IMR-90 (cell line): ENCODE measurements around the gene IL2RA. TPM values are rescaled to one million over a fixed set of nuclear protein-coding genes. Genes with fewer than 3 reads are reported as not detected.

Experiments
- ATAC-seq: fragments of 200-7000 bp; cut with Tn5 transposase; 2 replicates; pipeline ENCODE4 v1.9.1; 2020; ENCODE audit warnings: low read depth, mild to moderate bottlenecking, moderate library complexity
- BruUV-seq: library from RNA; stranded (reverse); fragments of 400-500 nt; replicated peaks from 2 replicates; lab custom pipeline; 2021; lab: Mats Ljungman, UMichigan
- CTCF ChIA-PET: fragments of 300-600 bp; formaldehyde crosslinking; extraction: SDS; loops from one replicate; lab custom pipeline; 2021; ENCODE audit warnings: antibody characterized with exemption; lab: Yijun Ruan, JAX
- POLR2A ChIA-PET: fragments of 300-600 bp; sonication (Branson Sonifier 250); formaldehyde crosslinking; loops from one replicate; lab custom pipeline; 2022; ENCODE audit warnings: antibody characterized with exemption; ENCODE audit not compliant: unreplicated experiment; lab: Charles Lee
- DNase-seq: peaks from one replicate; pipeline ENCODE4 v3.0.0; 2013
- H2AFZ ChIP-seq: replicated peaks from 2 replicates; pipeline ENCODE3; 2013; ENCODE audit warnings: low read length, mild to moderate bottlenecking; ENCODE audit not compliant: poor library complexity
- H2AK5ac ChIP-seq: 2 replicates; pipeline ENCODE4 v1.6.1; 2013; ENCODE audit warnings: low read depth, low read length, inconsistent platforms
- H2AK9ac ChIP-seq: replicated peaks from 2 replicates; pipeline ENCODE3; 2013; ENCODE audit warnings: mild to moderate bottlenecking, low read depth, low read length, moderate library complexity; ENCODE audit not compliant: poor library complexity
- H2BK120ac ChIP-seq: 2 replicates; pipeline ENCODE4 v1.6.1; 2013; ENCODE audit warnings: low read depth, low read length, inconsistent platforms
- H2BK15ac ChIP-seq: 3 replicates; pipeline ENCODE4 v1.6.1; 2013; ENCODE audit warnings: low read depth, low read length, inconsistent platforms
- H2BK20ac ChIP-seq: 2 replicates; pipeline ENCODE4 v1.6.1; 2013; ENCODE audit warnings: low read depth, mild to moderate bottlenecking, inconsistent platforms, low read length, moderate library complexity
- H2BK5ac ChIP-seq: 2 replicates; pipeline ENCODE4 v1.6.1; 2013; ENCODE audit warnings: mild to moderate bottlenecking, low read depth, low read length, inconsistent platforms; ENCODE audit not compliant: poor library complexity, severe bottlenecking
- H3K14ac ChIP-seq: replicated peaks from 2 replicates; pipeline ENCODE4 v1.6.1; 2013; ENCODE audit warnings: low read depth, low read length, inconsistent platforms
- H3K18ac ChIP-seq: 2 replicates; pipeline ENCODE4 v1.6.1; 2013; ENCODE audit warnings: low read depth, low read length, control low read depth
- H3K23ac ChIP-seq: 2 replicates; pipeline ENCODE4 v1.6.1; 2013; ENCODE audit warnings: low read depth, low read length, inconsistent platforms
- H3K27ac ChIP-seq: 2 replicates; pipeline ENCODE4 v1.5.1; 2013; ENCODE audit warnings: mild to moderate bottlenecking, control low read depth, low read length; ENCODE audit not compliant: insufficient read depth
- H3K27me3 ChIP-seq: 2 replicates; pipeline ENCODE4 v1.6.1; 2013; ENCODE audit warnings: low read length; ENCODE audit not compliant: control insufficient read depth, insufficient read depth
- H3K36me3 ChIP-seq: 2 replicates; pipeline ENCODE4 v1.6.1; 2013; ENCODE audit warnings: low read length, mixed read lengths; ENCODE audit not compliant: control insufficient read depth, insufficient read depth
- H3K4ac ChIP-seq: 2 replicates; pipeline ENCODE4 v1.6.1; 2013; ENCODE audit warnings: low read depth, low read length, inconsistent platforms
- H3K4me1 ChIP-seq: 2 replicates; pipeline ENCODE4 v1.6.1; 2013; ENCODE audit warnings: low read length, mixed read lengths; ENCODE audit not compliant: control insufficient read depth, insufficient read depth
- H3K4me2 ChIP-seq: 2 replicates; pipeline ENCODE4 v1.6.1; 2013; ENCODE audit warnings: low read depth, mild to moderate bottlenecking, control low read depth, low read length, moderate library complexity
- H3K4me3 ChIP-seq: 2 replicates; pipeline ENCODE4 v1.5.1; 2013; ENCODE audit warnings: low read depth, mild to moderate bottlenecking, control low read depth, low read length, moderate library complexity; ENCODE audit not compliant: insufficient read depth
- H3K56ac ChIP-seq: 2 replicates; pipeline ENCODE4 v1.6.1; 2013; ENCODE audit warnings: low read length, inconsistent platforms; ENCODE audit not compliant: insufficient read depth; ENCODE audit errors: extremely low read depth
- H3K79me1 ChIP-seq, 2 experiments: 2 replicates each; pipeline ENCODE4 v1.6.1; 2013; ENCODE audit warnings: low read length in 2 of 2, inconsistent platforms in 1 of 2, low read depth in 1 of 2
- H3K9ac ChIP-seq: 2 replicates; pipeline ENCODE4 v1.6.1; 2013; ENCODE audit warnings: low read depth, low read length, control low read depth
- H3K9me1 ChIP-seq: 2 replicates; pipeline ENCODE4 v1.6.1; 2013; ENCODE audit warnings: low read length, inconsistent platforms; ENCODE audit not compliant: insufficient read depth
- H3K9me3 ChIP-seq: 2 replicates; pipeline ENCODE4 v1.6.1; 2013; ENCODE audit warnings: low read length; ENCODE audit not compliant: control insufficient read depth, insufficient read depth
- H4K20me1 ChIP-seq: 2 replicates; pipeline ENCODE4 v1.6.1; 2013; ENCODE audit warnings: low read length, inconsistent platforms; ENCODE audit not compliant: insufficient read depth
- H4K5ac ChIP-seq: 2 replicates; pipeline ENCODE4 v1.6.1; 2013; ENCODE audit warnings: mild to moderate bottlenecking, low read depth, low read length, control low read depth
- H4K8ac ChIP-seq, 2 experiments: 2 replicates each; pipeline ENCODE4 v1.6.1; 2013; ENCODE audit warnings: low read depth in 2 of 2, low read length in 2 of 2, control low read depth in 1 of 2, inconsistent platforms in 1 of 2
- H4K91ac ChIP-seq: 2 replicates; pipeline ENCODE4 v1.6.1; 2013; ENCODE audit warnings: low read depth, low read length, inconsistent platforms; ENCODE audit not compliant: insufficient read depth
- FOS ChIP-seq: fragments of 150-350 bp; IDR thresholded peaks from 2 replicates; pipeline ENCODE4 v1.6.1; 2016; ENCODE audit warnings: low read depth, low read length
- MAFK ChIP-seq: IDR thresholded peaks from 2 replicates; pipeline ENCODE4 v1.6.1; 2012; ENCODE audit warnings: low read depth, low read length, improper control_type of control experiment
- MAZ ChIP-seq: IDR thresholded peaks from 2 replicates; pipeline ENCODE4 v1.6.1; 2012; ENCODE audit warnings: low read depth, mild to moderate bottlenecking, low read length, improper control_type of control experiment, moderate library complexity, borderline replicate concordance
- POLR2A ChIP-seq: IDR thresholded peaks from 2 replicates; pipeline ENCODE4 v1.6.1; 2012; ENCODE audit warnings: mild to moderate bottlenecking, low read depth, low read length
- RAD21 ChIP-seq: IDR thresholded peaks from 2 replicates; pipeline ENCODE4 v1.6.1; 2012; ENCODE audit warnings: low read length, improper control_type of control experiment
- RFX5 ChIP-seq: IDR thresholded peaks from 2 replicates; pipeline ENCODE4 v1.8.0; 2012; ENCODE audit warnings: low read depth, mild to moderate bottlenecking, low read length, moderate library complexity
- WGBS, 2 experiments: methylation state at CpG; one replicate each; pipeline versions ENCODE4 v1.1.5 to v1.1.7; 2013; ENCODE audit warnings: missing lambda C conversion rate in 2 of 2; ENCODE audit not compliant: insufficient read length in 1 of 2; ENCODE audit errors: extremely low coverage in 2 of 2; 5-methylcytosine and 5-hydroxymethylcytosine counted together
- dilution Hi-C: fragments of 300-500 bp; cut with HindIII; formaldehyde crosslinking; loops from one replicate; pipeline ENCODE4 v1.14.3; 2018; ENCODE audit warnings: low sequenced_read_pairs; ENCODE audit not compliant: unreplicated experiment
- in situ Hi-C: fragments of 300-500 bp; cut with MboI; formaldehyde crosslinking; loops from 3 replicates; pipeline ENCODE4 v1.14.3; 2019; ENCODE audit warnings: low sequenced_read_pairs, inconsistent platforms, mixed read lengths
- intact Hi-C: fragments of 100-400 bp; cut with micrococcal nuclease; formaldehyde crosslinking; loops from 2 replicates; pipeline ENCODE4 v1.10.0; 2022
- polyA plus RNA-seq, 3 experiments: library from polyadenylated mRNA; depleted of rRNA; stranded (reverse); fragments of >200 nt; gene quantifications; 2 replicates each; pipeline ENCODE4 v1.2.3, GENCODE V29; 2012; ENCODE audit warnings: low replicate concordance in 1 of 3
- total RNA-seq: library from RNA; depleted of rRNA; stranded (reverse); fragments of >200 nt; gene quantifications from 2 replicates; pipeline ENCODE4 v1.2.3, GENCODE V29; 2012
- TF ChIP-seq, protein P1 (sequence below): fragments of 150-350 bp; IDR thresholded peaks from 2 replicates; pipeline ENCODE4 v1.6.1; 2016; ENCODE audit warnings: low read depth, mild to moderate bottlenecking, low read length, moderate library complexity, borderline replicate concordance
- TF ChIP-seq, protein P2 (sequence below): fragments of 150-350 bp; IDR thresholded peaks from 2 replicates; pipeline ENCODE4 v1.6.1; 2017; ENCODE audit warnings: mild to moderate bottlenecking, antibody characterized with exemption, low read length, low read depth

The IL2RA gene
- total and polyA plus RNA-seq, 2 of the 4 experiments (the other 2 are of a cell fraction), result not detected

DNA sequence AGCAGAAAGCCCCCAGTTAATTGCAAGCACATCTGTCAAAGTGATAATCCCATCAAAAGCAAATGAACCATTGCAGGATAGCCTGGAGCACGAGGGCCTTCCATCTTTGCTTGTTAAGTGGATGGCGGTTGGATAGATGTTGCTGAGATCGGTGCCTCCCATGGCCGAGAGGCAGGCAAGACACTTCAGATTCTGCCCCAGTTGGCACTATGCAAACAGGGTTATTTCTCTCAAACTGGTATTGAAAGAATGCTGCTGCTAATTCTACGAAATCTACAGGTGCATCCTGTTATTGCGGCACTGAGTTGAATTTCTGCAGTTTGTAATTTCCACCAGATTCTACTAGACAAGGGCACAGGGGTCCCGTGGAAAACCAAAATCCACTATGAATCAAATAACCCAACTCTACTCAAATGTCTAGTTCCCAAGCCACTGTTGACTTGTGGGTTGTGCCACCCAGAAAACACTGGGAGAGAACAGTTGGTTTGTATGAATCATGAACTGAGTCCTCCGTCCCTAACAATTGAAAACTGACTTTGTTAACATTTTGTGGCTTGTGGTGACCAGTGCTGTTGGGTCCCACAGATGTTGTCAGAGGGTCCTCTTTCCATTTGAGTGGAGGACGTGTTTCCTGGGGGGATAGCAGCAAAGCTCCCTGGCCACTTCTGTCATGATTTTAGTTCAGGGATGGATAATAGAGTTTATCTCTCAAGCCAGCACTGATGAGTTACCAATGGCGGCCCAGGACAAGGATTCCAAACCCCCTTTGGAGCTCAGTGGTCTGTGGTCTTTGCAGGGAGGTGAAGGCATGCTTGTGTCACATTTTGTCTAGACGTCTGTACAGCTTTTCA lies 7.1 kb upstream of the IL2RA start:
- Histone ChIP-seq H3K4ac (no peak overlapping the region), H3K9ac (no peak overlapping the region), H3K4me2 (no peak overlapping the region), H3K9me1 (no peaks in the 10 kb centered on the region), H3K18ac (no peak overlapping the region), H3K9me3 (peaks cover 2% of the 10 kb centered on the region; the same call in 1 of the 2 replicates), H3K14ac (no peak overlapping the region), H3K36me3 (no peaks in the 10 kb centered on the region), H4K20me1 (no peaks in the 10 kb centered on the region), H4K5ac (no peak overlapping the region), H2BK20ac (no peak overlapping the region), H4K8ac (no peak overlapping the region), H3K27me3 (peaks cover 30% of the 10 kb centered on the region), H2AK5ac (no peak overlapping the region), H2AFZ (no peak overlapping the region), H3K23ac (no peak overlapping the region), H3K56ac (no peak overlapping the region), H2BK120ac (no peak overlapping the region), H2BK15ac (no peak overlapping the region), H3K79me1 (no peaks in the 10 kb centered on the region), H3K4me3 (no peak overlapping the region), H2AK9ac (no peak overlapping the region), H3K27ac (no peak overlapping the region), H3K4me1 (no peaks in the 10 kb centered on the region), H4K91ac (no peak overlapping the region), H2BK5ac (no peak overlapping the region)
- no peak for TF ChIP-seq RFX5
- TF ChIP-seq MAFK, result no peak
- TF ChIP-seq, protein P1, sequence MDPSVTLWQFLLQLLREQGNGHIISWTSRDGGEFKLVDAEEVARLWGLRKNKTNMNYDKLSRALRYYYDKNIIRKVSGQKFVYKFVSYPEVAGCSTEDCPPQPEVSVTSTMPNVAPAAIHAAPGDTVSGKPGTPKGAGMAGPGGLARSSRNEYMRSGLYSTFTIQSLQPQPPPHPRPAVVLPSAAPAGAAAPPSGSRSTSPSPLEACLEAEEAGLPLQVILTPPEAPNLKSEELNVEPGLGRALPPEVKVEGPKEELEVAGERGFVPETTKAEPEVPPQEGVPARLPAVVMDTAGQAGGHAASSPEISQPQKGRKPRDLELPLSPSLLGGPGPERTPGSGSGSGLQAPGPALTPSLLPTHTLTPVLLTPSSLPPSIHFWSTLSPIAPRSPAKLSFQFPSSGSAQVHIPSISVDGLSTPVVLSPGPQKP, result no peak
- TF ChIP-seq MAZ, result no peak
- no peak for TF ChIP-seq RAD21
- TF ChIP-seq, protein P2, sequence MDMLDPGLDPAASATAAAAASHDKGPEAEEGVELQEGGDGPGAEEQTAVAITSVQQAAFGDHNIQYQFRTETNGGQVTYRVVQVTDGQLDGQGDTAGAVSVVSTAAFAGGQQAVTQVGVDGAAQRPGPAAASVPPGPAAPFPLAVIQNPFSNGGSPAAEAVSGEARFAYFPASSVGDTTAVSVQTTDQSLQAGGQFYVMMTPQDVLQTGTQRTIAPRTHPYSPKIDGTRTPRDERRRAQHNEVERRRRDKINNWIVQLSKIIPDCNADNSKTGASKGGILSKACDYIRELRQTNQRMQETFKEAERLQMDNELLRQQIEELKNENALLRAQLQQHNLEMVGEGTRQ, result no peak
- no peak for TF ChIP-seq FOS
- TF ChIP-seq POLR2A, result no peak
- POLR2A ChIA-PET, result no interaction called here
- in situ Hi-C loops (no loop called here), dilution Hi-C loops (no loop called here), intact Hi-C loops (no loop called here)
- 77% methylated on average over 7 of the region's 11 CpGs; no CpG with 5 or more reads in 1 of the 2 experiments for WGBS, 2 experiments
- CTCF ChIA-PET, result no interaction called here
- no TSS peak for BruUV-seq
- no peak for DNase-seq
- no peak for ATAC-seq
